ENCODE measurements around the gene CLEC2D. TPM values are rescaled to one million over a fixed set of nuclear protein-coding genes. Genes with fewer than 3 reads are reported as not detected.
"Not testable (repeated sequence)": the region's sequence is repeated elsewhere in the genome, so short reads cannot be mapped to it uniquely, and the experiment has no call there.

CLEC2D gene
- total and polyA plus RNA-seq, 5 donors from 2014 or later, result 219 to 312 (median 230) TPM

DNA sequence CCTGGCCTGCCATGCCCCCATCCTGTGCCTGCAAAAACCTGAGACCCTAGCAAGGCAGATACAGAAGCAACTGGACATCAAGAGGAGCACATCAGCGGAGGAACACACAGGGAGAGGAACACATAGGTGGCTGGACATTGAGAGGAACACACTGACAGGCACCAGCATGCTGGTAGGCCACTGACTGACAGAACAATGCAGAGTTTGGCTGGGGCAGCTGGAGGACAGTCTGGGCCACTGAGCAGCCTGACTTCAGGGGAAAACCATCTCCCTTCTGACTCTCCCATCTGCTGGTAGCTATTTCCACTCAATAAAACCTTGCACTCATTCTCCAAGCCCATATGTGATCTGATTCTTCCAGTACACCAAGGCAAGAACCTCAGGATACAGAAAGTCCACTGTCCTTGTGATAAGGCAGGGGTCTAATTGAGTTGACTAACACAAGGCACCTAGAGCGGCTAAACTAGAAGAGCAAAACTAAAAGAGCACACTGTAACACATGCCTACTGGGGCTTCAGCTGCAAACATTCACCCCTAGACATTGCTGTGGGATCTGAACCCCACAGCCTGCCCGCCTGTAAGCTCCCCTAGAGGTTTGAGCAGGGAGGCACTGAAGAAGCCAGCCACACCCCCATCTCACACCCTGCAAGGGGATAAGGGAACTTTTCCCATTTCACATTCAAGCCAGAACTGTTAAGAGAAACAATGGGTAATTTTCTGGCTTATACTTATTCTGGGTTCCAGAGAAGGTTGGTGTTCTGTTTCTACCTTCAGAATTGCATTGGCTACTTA, 41.3 kb downstream of the CLEC2D start:
- Histone ChIP-seq H3K9me3 (ENCODE audit: control insufficient read depth in 2 of 2, low read length in 2 of 2) (no peaks in the 10 kb centered on the region), H3K4me3 (ENCODE audit: low read depth, low read length) (no peak overlapping the region), H3K27ac (ENCODE audit: insufficient read depth, low read length, poor library complexity, severe bottlenecking) (no peak overlapping the region), H3K4me1 (ENCODE audit: control insufficient read depth, insufficient read depth, low read length, poor library complexity, severe bottlenecking) (peaks cover 27% of the 10 kb centered on the region), H3K36me3 (ENCODE audit: control insufficient read depth, insufficient read depth, low read length) (no peaks in the 10 kb centered on the region), H3K27me3 (ENCODE audit: control insufficient read depth, insufficient read depth, low read length) (no peaks in the 10 kb centered on the region)
- H3K4me3 Mint-ChIP-seq, result no peak overlapping the region
- peaks cover 9% of the 10 kb centered on the region for H3K36me3 Mint-ChIP-seq
- ATAC-seq (ENCODE audit: low read depth in 2 of 2) (no peak), DNase-seq (no peak)
- H3K4me1 Mint-ChIP-seq, result peaks cover 30 to 41% (median 35%) of the 10 kb centered on the region in 4 donors
- peak overlapping the region in 2 of 3 donors; percentile 30 to 76 for H3K27ac Mint-ChIP-seq
- H3K27me3 Mint-ChIP-seq, result no peaks in the 10 kb centered on the region
- H3K9me3 Mint-ChIP-seq, result no peaks in the 10 kb centered on the region

DNA sequence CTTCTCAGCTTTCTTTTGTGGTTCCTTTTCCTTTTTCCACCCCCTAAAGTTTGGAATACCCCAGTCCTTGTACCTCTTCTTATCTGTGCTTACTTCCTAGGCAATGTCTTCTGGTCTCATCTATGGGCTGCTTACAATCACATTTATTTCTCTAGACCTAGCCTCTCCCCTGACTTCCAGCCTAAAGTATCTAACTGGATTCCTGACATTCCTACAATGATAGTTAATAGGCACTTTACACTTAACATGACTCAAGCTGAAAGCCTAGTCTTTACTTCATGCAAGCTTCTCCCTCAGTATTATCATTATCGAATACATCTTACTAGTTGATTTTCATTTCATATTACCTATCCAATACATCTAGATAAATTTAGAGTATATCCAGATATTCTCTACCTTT, 42.2 kb downstream of the CLEC2D start:
- no peak overlapping the region for H3K27ac ChIP-seq (ENCODE audit: insufficient read depth, low read length, poor library complexity, severe bottlenecking)
- peaks cover 5% of the 10 kb centered on the region for H3K36me3 Mint-ChIP-seq
- ATAC-seq (ENCODE audit: low read depth in 2 of 2) (no peak), DNase-seq (no peak)
- no peak overlapping the region for H3K4me3 Mint-ChIP-seq
- H3K4me1 ChIP-seq (ENCODE audit: control insufficient read depth, insufficient read depth, low read length, poor library complexity, severe bottlenecking), result peaks cover 19% of the 10 kb centered on the region
- H3K36me3 ChIP-seq (ENCODE audit: control insufficient read depth, insufficient read depth, low read length), result no peaks in the 10 kb centered on the region
- no peak overlapping the region for H3K4me3 ChIP-seq (ENCODE audit: low read depth, low read length)
- no peaks in the 10 kb centered on the region for H3K27me3 Mint-ChIP-seq
- no peaks in the 10 kb centered on the region for H3K9me3 ChIP-seq (ENCODE audit: control insufficient read depth in 2 of 2, low read length in 2 of 2)
- H3K9me3 Mint-ChIP-seq, result no peaks in the 10 kb centered on the region
- H3K27me3 ChIP-seq (ENCODE audit: control insufficient read depth, insufficient read depth, low read length), result no peaks in the 10 kb centered on the region
- peaks cover 21 to 32% (median 26%) of the 10 kb centered on the region in 4 donors for H3K4me1 Mint-ChIP-seq
- H3K27ac Mint-ChIP-seq, result peak overlapping the region in 1 of 3 donors; percentile 33

DNA sequence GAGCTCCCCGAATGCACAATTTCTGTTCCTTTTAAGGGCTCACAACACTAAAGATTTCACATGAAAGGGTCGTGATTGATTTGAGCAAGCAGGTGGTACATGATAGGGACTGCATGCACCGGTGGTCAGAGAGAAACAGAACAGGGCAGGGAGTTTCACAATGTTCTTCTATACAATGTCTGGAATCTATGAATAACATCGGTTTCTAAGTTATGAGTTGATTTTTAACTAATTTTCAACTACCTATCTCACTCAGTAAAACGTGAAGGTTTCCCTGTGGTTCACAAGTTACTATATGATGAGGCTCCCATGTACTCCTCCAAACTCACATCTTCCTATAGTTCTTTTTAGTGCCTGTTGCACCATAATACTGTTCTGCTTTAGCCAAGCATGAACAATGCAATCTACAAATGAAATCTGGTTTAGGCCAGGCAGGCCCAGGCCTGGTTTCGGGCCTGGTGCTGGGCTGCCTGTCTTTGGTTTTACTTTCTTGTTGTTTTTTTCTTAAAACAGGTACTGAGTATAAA, 43.6 kb downstream of the CLEC2D start:
- not testable (repeated sequence) for H3K4me3 Mint-ChIP-seq
- H3K4me1 Mint-ChIP-seq, result peaks cover 9 to 20% (median 16%) of the 10 kb centered on the region in 4 donors

DNA sequence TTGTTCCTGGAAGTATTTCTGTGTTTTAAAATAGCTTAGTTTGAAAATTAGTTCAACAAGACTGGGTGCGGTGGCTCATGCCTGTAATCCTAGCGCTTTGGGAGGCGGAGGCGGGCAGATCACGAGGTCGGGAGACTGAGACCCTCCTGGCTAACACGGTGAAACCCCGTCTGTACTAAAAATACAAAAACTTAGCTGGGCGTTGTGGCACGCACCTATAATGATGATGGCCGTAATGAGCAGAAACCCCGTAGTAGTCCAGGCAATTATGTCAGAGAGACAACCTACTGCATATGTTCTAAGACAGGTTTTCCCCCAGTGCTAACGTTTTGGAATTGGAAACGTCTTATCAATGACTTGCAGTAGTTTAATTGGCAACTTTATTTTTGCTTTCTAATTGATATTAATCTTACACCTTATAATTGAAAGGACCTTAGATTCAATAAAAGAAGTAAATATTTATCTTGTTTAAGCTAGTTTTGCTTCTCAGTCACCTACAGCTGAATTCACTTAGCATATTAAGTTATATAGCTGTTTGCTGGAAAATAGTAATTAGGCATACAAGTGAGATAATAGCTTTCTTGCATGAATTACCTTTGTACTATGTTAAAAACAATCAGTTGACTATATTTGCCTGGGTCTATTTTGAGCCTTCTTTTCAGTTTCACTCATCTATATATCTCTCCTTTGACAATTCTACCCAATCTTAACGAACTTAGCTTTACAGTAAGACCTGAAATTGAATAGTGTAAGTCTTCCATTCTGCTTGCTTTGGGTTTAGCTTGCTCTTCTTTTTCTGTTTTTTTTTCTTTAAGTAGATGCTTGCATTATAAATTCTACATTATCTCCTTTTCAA, 47.8 kb downstream of the CLEC2D start:
- Histone ChIP-seq H3K36me3 (ENCODE audit: control insufficient read depth, insufficient read depth, low read length) (no peaks in the 10 kb centered on the region), H3K9me3 (ENCODE audit: control insufficient read depth in 2 of 2, low read length in 2 of 2) (no peaks in the 10 kb centered on the region), H3K4me1 (ENCODE audit: control insufficient read depth, insufficient read depth, low read length, poor library complexity, severe bottlenecking) (no peaks in the 10 kb centered on the region), H3K27me3 (ENCODE audit: control insufficient read depth, insufficient read depth, low read length) (peaks cover 4% of the 10 kb centered on the region), H3K27ac (ENCODE audit: insufficient read depth, low read length, poor library complexity, severe bottlenecking) (no peak overlapping the region), H3K4me3 (ENCODE audit: low read depth, low read length) (no peak overlapping the region)
- ATAC-seq (ENCODE audit: low read depth in 2 of 2) (no peak), DNase-seq (no peak)
- Mint-ChIP-seq H3K27me3 (peaks cover 25% of the 10 kb centered on the region), H3K9me3 (no peaks in the 10 kb centered on the region), H3K4me1 (peaks cover 0 to 12% (median 3%) of the 10 kb centered on the region in 4 donors), H3K4me3 (no peak overlapping the region), H3K27ac (peak overlapping the region in 1 of 3 donors; percentile 61), H3K36me3 (peaks cover 3% of the 10 kb centered on the region)

More for the DNA sequence above, 43.6 kb downstream of the CLEC2D start:
- ATAC-seq (ENCODE audit: low read depth in 2 of 2); H3K27ac ChIP-seq (ENCODE audit: insufficient read depth, low read length, poor library complexity, severe bottlenecking); H3K36me3 ChIP-seq (ENCODE audit: control insufficient read depth, insufficient read depth, low read length); DNase-seq; H3K9me3 Mint-ChIP-seq; H3K27me3 Mint-ChIP-seq; H3K4me1 ChIP-seq (ENCODE audit: control insufficient read depth, insufficient read depth, low read length, poor library complexity, severe bottlenecking); H3K27ac Mint-ChIP-seq; H3K4me3 ChIP-seq (ENCODE audit: low read depth, low read length); H3K9me3 ChIP-seq (ENCODE audit: control insufficient read depth in 2 of 2, low read length in 2 of 2); H3K27me3 ChIP-seq (ENCODE audit: control insufficient read depth, insufficient read depth, low read length); H3K36me3 Mint-ChIP-seq: not testable (repeated sequence)

DNA sequence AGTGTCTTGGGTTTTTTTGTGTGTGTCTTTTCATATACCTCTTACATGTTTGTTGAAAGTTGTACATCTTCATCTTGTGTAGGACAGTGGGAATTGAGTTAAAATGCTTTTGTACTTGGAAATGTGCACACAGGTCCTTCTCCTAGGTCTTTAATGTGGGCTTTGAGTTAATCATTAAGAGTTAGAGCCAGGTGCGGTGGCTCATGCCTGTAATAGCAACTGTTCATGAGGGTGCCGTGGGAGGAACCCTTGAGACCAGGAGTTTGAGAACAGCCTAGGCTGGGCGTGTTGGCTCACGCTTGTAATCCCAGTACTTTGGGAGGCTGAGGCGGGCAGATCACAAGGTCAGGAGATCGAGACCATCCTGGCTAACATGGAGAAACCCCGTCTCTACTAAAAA, 49.5 kb downstream of the CLEC2D start:
- no peak overlapping the region for H3K4me3 ChIP-seq (ENCODE audit: low read depth, low read length)
- no peaks in the 10 kb centered on the region for H3K36me3 ChIP-seq (ENCODE audit: control insufficient read depth, insufficient read depth, low read length)
- Mint-ChIP-seq H3K36me3 (peaks cover 3% of the 10 kb centered on the region), H3K9me3 (no peaks in the 10 kb centered on the region), H3K27ac (no peak overlapping the region), H3K4me3 (no peak overlapping the region), H3K27me3 (peaks cover 35% of the 10 kb centered on the region), H3K4me1 (peaks cover 0 to 13% (median 3%) of the 10 kb centered on the region in 4 donors)
- H3K27ac ChIP-seq (ENCODE audit: insufficient read depth, low read length, poor library complexity, severe bottlenecking), result no peak overlapping the region
- H3K27me3 ChIP-seq (ENCODE audit: control insufficient read depth, insufficient read depth, low read length), result peaks cover 11% of the 10 kb centered on the region
- ATAC-seq (ENCODE audit: low read depth in 2 of 2) (no peak), DNase-seq (no peak)
- H3K9me3 ChIP-seq (ENCODE audit: control insufficient read depth in 2 of 2, low read length in 2 of 2), result no peaks in the 10 kb centered on the region
- H3K4me1 ChIP-seq (ENCODE audit: control insufficient read depth, insufficient read depth, low read length, poor library complexity, severe bottlenecking), result no peaks in the 10 kb centered on the region

DNA sequence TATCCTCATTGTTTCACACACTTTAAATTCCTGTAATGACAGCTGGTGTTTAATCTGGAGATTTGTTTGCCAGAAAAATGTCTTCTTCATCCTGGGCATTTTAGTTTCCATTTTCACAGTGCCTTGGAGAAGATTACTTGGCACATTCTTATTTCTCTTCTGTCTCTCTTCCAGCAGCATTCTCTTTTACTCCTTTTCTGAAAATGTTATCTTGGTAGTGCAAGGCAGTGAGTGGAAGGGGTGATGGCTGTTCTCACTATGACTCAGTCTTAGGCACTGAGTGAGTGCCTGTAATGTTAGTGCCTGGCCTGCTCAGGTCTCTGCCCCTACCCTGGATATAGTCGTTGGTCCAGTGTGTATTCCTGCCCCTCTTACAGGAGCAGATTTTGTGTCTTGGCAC, 50.3 kb downstream of the CLEC2D start:
- no peak overlapping the region for H3K4me3 Mint-ChIP-seq

DNA sequence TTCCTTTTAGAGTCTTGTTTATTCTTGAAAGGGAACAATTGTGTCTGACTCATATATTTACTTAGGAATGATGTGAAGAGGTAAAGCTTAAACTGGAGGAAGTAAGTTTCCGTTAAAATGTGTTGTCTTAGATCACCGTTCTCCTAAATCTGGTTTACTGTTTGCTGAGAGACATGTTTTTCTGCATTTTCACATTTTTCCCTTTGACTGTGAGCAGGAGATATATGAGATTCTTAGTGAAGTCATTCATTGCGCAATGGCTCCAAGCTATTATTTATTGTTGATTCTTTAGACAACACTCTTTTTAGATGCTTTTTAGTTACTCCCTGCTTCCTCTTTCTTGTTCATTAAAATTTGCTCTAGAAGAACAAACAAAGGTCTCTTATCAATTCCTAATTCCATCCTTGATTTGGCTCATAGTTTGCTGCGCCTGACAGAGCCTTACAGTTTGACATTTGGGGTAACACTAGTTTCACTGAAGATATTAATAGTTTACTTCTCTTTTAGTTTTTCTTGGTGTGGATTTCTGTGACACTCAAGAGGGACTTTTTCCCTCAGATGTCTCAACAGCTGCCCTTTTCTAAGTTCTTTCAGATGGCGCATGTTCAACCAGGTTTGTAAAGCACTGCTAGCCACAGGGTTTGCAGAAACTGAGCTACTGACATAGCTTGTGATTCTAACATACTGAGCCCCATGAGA, 52.0 kb downstream of the CLEC2D start:
- no peaks in the 10 kb centered on the region for H3K4me1 ChIP-seq (ENCODE audit: control insufficient read depth, insufficient read depth, low read length, poor library complexity, severe bottlenecking)
- H3K36me3 ChIP-seq (ENCODE audit: control insufficient read depth, insufficient read depth, low read length), result no peaks in the 10 kb centered on the region
- Mint-ChIP-seq H3K27me3 (peaks cover 42% of the 10 kb centered on the region), H3K9me3 (no peaks in the 10 kb centered on the region), H3K36me3 (no peaks in the 10 kb centered on the region), H3K27ac (no peak overlapping the region), H3K4me3 (no peak overlapping the region), H3K4me1 (peaks cover 0 to 9% (median 1%) of the 10 kb centered on the region in 4 donors)
- ATAC-seq (ENCODE audit: low read depth in 2 of 2), result peak; percentile 22 to 28
- no peak overlapping the region for H3K27ac ChIP-seq (ENCODE audit: insufficient read depth, low read length, poor library complexity, severe bottlenecking)
- no peaks in the 10 kb centered on the region for H3K9me3 ChIP-seq (ENCODE audit: control insufficient read depth in 2 of 2, low read length in 2 of 2)
- H3K27me3 ChIP-seq (ENCODE audit: control insufficient read depth, insufficient read depth, low read length), result peaks cover 11% of the 10 kb centered on the region
- no peak for DNase-seq
- H3K4me3 ChIP-seq (ENCODE audit: low read depth, low read length), result no peak overlapping the region

More for the DNA sequence above, 50.3 kb downstream of the CLEC2D start:
- Mint-ChIP-seq H3K4me1 (peaks cover 0 to 12% (median 3%) of the 10 kb centered on the region in 4 donors), H3K27me3 (peaks cover 42% of the 10 kb centered on the region), H3K27ac (peak overlapping the region in 1 of 3 donors; percentile 47), H3K9me3 (no peaks in the 10 kb centered on the region), H3K36me3 (peaks cover 3% of the 10 kb centered on the region)
- Histone ChIP-seq H3K27me3 (ENCODE audit: control insufficient read depth, insufficient read depth, low read length) (peaks cover 11% of the 10 kb centered on the region), H3K9me3 (ENCODE audit: control insufficient read depth in 2 of 2, low read length in 2 of 2) (no peaks in the 10 kb centered on the region), H3K4me3 (ENCODE audit: low read depth, low read length) (no peak overlapping the region), H3K27ac (ENCODE audit: insufficient read depth, low read length, poor library complexity, severe bottlenecking) (no peak overlapping the region), H3K36me3 (ENCODE audit: control insufficient read depth, insufficient read depth, low read length) (no peaks in the 10 kb centered on the region), H3K4me1 (ENCODE audit: control insufficient read depth, insufficient read depth, low read length, poor library complexity, severe bottlenecking) (no peaks in the 10 kb centered on the region)
- DNase-seq (no peak), ATAC-seq (ENCODE audit: low read depth in 2 of 2) (no peak)

Measured in CD4-positive, CD25-positive, alpha-beta regulatory T cell (primary cell).